NT2/D1 (cell line): ENCODE data around the gene SUMO1.
"Not testable (repeated sequence)": the region's sequence is repeated elsewhere in the genome, so short reads cannot be mapped to it uniquely, and the experiment has no call there.

Experiments
- DNase-seq: peaks from one replicate; pipeline ENCODE4 v3.0.0-alpha.2; 2011; ENCODE audit warnings: low read depth, low spot score
- H3K27me3 ChIP-seq: 2 replicates; pipeline ENCODE4 v1.6.0; 2011; ENCODE audit warnings: mild to moderate bottlenecking; ENCODE audit not compliant: insufficient read length, insufficient read depth
- H3K36me3 ChIP-seq: 2 replicates; pipeline ENCODE4 v1.6.1; 2011; ENCODE audit warnings: mild to moderate bottlenecking, low read length, mixed read lengths; ENCODE audit not compliant: insufficient read depth, insufficient read length
- H3K4me1 ChIP-seq: 2 replicates; pipeline ENCODE4 v1.5.1; 2011; ENCODE audit not compliant: insufficient read depth, insufficient read length
- H3K4me3 ChIP-seq: 2 replicates; pipeline ENCODE4 v1.5.1; 2011; ENCODE audit warnings: low read depth; ENCODE audit not compliant: insufficient read length
- H3K9ac ChIP-seq: 2 replicates; pipeline ENCODE4 v1.6.0; 2011; ENCODE audit warnings: low read depth; ENCODE audit not compliant: insufficient read length
- H3K9me3 ChIP-seq: 2 replicates; pipeline ENCODE4 v1.5.1; 2011; ENCODE audit warnings: mild to moderate bottlenecking, low read length; ENCODE audit not compliant: insufficient read depth
- SUZ12 ChIP-seq: IDR thresholded peaks from 2 replicates; pipeline ENCODE4 v1.6.1; 2011; ENCODE audit not compliant: insufficient read length, insufficient read depth; ENCODE audit errors: extremely low read depth
- YY1 ChIP-seq: IDR thresholded peaks from 2 replicates; pipeline ENCODE4 v1.6.1; 2011; ENCODE audit not compliant: insufficient read length, insufficient read depth
- ZNF274 ChIP-seq: IDR thresholded peaks from 2 replicates; pipeline ENCODE4 v1.6.1; 2011; ENCODE audit warnings: mild to moderate bottlenecking, low read depth, low read length

Gene SUMO1

GRCh38 chr2:202238234-202239197 lies at the start of gene SUMO1:
Gene SUMO1 (minus strand): TSS chr2:202238597. CDS start chr2:202238451, 146 bp downstream.
- peak; percentile 94 for DNase-seq
- no peaks in the 10 kb centered on the region for H3K27me3 ChIP-seq
- H3K9ac ChIP-seq: peak within 1 kb of the TSS; percentile 97
- H3K4me3 ChIP-seq: peak within 1 kb of the TSS; percentile 94
- no peaks in the 10 kb centered on the region for H3K4me1 ChIP-seq
- no peaks in the 10 kb centered on the region for H3K9me3 ChIP-seq
- TF ChIP-seq ZNF274: no peak
- TF ChIP-seq SUZ12: no peak
- TF ChIP-seq YY1: no peak
- H3K36me3 ChIP-seq: peaks cover 8% of the 10 kb centered on the region

DNA sequence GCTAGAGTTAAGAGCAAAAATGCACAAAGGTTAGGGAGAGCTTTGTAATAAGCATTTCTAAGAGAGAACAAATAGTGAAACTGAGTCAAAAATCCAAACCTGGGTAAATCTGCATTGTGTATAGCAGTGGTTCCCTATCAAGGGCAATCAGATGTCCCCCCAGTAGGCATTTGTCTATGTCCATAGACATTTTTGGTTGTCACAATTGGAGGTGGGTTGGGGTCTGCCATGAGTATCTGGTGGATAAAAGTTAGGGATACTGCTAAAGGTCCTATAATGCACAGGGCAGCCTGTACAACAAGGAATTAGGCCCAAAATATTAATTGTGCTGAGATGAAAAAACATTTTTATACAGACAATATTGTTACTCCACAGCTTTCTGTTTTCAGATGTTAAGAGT lies 48.2 kb upstream of the SUMO1 start:
- TF ChIP-seq ZNF274: no peak
- no peak for TF ChIP-seq SUZ12
- Histone ChIP-seq H3K27me3 (no peaks in the 10 kb centered on the region), H3K9me3 (no peaks in the 10 kb centered on the region), H3K9ac (no peak overlapping the region), H3K36me3 (peaks cover 98% of the 10 kb centered on the region), H3K4me3 (no peak overlapping the region), H3K4me1 (no peaks in the 10 kb centered on the region)
- DNase-seq: no peak

GRCh38 chr2:202278944-202279343 lies 40.5 kb upstream of the SUMO1 start:
- Histone ChIP-seq H3K9ac (no peak overlapping the region), H3K4me3 (no peak overlapping the region), H3K4me1 (no peaks in the 10 kb centered on the region), H3K27me3 (no peaks in the 10 kb centered on the region), H3K36me3 (peaks cover 89% of the 10 kb centered on the region), H3K9me3 (no peaks in the 10 kb centered on the region)
- TF ChIP-seq SUZ12: no peak
- TF ChIP-seq ZNF274: no peak
- TF ChIP-seq YY1: no peak
- DNase-seq: no peak

GRCh38 chr2:202278036-202278760 lies 39.8 kb upstream of the SUMO1 start:
- Histone ChIP-seq H3K9me3 (no peaks in the 10 kb centered on the region), H3K36me3 (peaks cover 82% of the 10 kb centered on the region), H3K9ac (no peak overlapping the region), H3K4me3 (no peak overlapping the region), H3K4me1 (no peaks in the 10 kb centered on the region), H3K27me3 (no peaks in the 10 kb centered on the region)
- TF ChIP-seq ZNF274 (no peak), YY1 (no peak), SUZ12 (no peak)
- DNase-seq: no peak

DNA sequence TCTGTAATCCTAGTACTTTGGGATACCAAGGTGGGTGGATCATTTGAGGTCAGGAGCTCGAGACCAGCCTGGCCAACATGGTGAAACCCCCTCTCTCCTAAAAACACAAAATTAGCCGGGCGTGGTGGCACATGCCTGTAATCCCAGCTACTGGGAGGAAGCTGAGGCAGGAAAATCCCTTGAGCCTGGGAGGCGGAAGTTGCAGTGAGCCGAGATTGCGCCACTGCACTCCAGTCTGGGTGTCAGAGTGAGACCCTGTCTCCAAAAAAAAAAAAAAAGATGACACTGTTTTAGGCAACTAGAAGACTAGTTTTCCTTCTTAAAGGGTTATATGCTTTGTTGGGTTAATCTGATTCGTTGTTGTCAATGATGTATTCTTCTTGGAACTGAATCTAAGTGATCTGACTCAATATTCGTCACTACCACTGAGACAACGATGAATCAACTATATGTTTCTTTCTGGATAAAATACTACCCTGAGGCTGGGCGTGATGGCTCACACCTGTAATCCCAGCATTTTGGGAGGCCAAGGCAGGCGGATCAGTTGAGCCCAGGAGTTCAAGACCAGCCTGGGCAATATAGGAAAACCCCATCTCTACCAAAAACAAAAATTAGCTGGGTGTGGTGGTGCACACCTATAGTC lies 37.8 kb upstream of the SUMO1 start:
- H3K4me3 ChIP-seq, H3K4me1 ChIP-seq, H3K9me3 ChIP-seq, H3K9ac ChIP-seq, DNase-seq, H3K27me3 ChIP-seq: not testable (repeated sequence)
- peaks cover 62% of the 10 kb centered on the region for H3K36me3 ChIP-seq

DNA sequence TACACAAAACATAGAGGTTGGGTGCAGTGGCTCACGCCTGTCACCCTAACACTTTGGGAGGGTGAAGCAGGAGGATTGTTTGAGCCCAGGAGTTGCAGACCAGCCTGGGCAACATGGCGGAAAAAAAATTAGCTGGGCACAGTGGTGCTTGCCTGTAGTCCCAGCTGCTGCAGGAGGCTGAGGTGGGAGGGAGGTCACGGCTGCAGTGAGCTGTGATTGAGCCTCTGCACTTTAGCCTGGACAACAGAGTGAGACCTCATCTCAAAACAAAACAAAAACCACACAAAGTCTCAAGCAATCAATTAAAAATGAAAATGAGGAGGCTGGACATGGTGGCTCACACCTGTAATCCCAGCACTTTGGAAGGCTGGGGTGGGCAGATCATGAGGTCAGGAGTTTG lies 32.1 kb upstream of the SUMO1 start:
- H3K36me3 ChIP-seq: peaks cover 33% of the 10 kb centered on the region
- no peaks in the 10 kb centered on the region for H3K27me3 ChIP-seq
- no peak overlapping the region for H3K4me3 ChIP-seq
- DNase-seq: no peak
- TF ChIP-seq SUZ12: no peak
- H3K4me1 ChIP-seq: no peaks in the 10 kb centered on the region
- H3K9ac ChIP-seq: peak overlapping the region; percentile 42
- H3K9me3 ChIP-seq: no peaks in the 10 kb centered on the region

DNA sequence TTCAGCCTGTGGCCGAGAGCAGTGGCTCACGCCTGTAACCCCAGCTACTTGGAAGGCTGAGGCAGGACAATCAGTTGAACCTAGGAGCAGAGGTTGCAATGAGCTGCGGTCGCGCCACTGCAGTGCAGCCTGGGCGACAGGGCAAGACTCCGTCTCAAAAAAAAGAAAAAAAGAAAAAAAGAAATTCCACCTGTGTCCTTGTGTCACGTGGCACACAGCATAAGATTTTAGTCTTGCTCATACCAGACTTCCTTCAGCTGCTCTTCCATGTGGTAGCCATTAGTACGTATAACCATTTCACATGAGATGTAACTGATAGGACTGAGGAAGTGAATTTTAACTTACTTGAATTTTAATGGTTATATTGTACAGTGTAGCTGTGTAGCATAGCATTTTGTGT lies 31.2 kb upstream of the SUMO1 start:
- H3K4me1 ChIP-seq: peaks cover under 1% of the 10 kb centered on the region

More for the DNA sequence above, 31.2 kb upstream of the SUMO1 start:
- Histone ChIP-seq H3K27me3 (no peaks in the 10 kb centered on the region), H3K9me3 (no peaks in the 10 kb centered on the region), H3K4me3 (no peak overlapping the region), H3K36me3 (peaks cover 24% of the 10 kb centered on the region), H3K9ac (no peak overlapping the region)
- no peak for DNase-seq
- TF ChIP-seq ZNF274: no peak
- no peak for TF ChIP-seq YY1
- TF ChIP-seq SUZ12: no peak
